Measurements from ENCODE around the gene ZDHHC7.

Gene ZDHHC7

DNA sequence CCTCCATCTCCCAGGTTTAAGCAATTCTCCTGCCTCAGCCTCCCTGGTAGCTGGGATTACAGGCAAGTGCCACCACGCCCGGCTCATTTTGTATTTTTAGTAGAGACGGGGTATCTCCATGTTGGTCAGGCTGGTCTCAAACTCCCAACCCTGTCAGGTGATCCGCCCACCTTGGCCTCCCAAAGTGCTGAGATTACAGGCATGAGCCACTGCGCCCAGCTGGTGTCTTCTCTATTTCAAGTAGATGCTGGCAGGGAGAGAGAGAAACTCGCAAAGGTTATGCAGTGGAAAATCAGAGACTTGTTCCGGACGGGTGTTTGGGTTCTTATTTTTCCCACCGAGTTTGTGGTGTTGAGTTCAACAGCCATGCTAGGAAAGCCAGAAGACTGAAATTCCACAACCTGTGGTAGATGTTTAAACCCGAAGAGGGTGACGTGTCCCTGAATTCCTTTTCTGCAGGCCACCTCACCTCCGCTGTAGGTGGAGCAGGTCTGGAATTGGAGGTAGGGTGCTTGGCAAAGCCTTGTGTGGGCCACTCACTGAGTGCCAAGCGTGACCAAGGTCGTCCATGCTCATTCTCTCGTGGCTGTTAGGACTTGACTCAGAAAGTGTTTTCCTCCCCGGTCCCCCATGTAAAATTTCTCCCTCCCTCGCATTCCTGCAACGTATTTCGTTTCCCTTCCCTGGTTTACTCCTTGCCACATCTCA, 7.3 kb upstream of the ZDHHC7 start:
- no peak for DNase-seq (ENCODE audit: low read depth in 2 of 2)

DNA sequence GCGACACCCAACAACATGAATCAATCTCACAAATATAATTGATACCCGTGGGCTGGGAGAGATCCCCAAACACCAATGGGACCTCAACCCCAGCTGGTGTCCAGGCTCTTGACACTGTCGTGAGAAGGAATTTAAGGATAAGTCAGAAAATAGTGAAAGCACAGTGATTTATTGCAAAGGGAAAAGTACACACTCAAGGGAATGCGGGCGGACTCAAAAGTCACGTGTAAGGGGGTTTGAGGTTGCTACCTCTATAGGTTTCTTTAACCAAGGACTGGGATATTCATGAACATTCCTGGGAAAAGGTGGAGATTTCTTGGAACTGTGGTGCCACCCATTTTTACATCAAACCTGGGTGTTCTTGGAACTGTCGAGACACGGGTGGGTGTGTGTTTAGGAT, 6.3 kb upstream of the ZDHHC7 start:
- DNase-seq (ENCODE audit: low read depth in 2 of 2) = no peak

DNA sequence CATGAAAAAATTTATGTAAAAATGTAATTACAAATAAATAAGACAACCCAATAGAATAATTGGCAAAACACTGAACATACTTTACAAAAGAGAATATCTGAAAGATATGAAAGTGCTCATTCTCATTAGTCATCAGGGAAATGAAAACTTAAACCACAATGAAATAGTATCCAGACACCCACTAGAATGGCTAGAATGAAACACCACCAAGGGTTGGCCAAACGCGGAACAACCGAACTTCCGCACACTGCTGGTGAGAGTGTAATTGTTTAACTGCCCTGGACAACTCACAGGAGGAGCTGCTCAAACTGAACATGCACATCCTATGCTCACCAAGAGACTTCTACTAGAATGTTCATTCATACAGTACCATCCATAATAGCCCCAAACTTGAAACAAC, 5.8 kb upstream of the ZDHHC7 start:
- no peak for DNase-seq (ENCODE audit: low read depth in 2 of 2)

DNA sequence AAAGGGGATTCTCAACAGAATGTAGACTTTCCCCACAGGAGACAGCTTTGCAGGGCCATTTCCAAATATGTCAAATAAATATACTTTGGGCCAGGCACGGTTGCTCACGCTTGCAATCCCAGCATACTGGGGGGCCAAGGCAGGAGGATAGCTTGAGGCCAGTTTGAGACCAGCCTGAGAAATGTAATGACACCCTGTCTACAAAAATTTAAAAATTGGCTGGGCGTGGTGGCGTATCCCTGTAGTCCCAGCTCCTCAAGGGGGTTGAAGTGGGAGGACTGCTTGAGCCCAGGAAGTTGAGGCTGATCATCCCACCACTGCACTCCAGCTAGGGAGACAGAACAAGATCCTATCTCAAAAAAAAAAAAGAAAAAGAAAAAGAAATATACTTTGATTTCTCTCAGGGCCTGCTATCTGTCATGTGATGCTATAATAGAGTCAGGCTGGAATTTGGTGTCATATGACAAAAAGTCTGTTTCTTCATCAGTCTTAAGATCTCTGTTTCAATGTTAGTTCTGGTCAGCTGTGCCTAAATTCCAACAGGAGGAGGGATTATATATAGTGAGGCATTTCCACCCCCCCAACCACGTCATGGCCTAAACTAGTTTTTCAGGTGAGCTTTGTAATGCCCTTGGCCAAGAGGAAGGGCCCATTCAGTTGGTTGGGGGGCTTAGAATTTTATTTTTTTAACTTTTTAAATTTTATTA, 4.3 kb upstream of the ZDHHC7 start:
- no peak for DNase-seq (ENCODE audit: low read depth in 2 of 2)

DNA sequence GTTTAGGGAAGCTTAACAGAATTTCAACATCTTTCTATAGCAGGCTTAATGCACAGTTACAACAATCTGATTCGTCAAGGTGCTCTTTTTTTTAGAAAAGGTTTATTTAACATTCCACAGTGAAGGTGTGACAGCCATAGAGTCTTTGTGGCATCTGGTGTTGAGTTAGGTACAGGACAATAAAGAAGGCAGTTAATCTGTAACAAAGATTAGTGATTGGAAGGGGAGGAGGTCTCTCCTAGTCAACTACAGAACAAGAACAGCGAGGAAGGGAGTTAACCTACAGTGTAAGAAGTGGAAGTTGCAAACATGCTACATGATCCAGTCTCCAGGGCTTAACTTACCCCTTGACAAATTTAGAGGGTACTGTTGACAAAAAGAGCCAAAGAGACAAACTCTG, 3.0 kb upstream of the ZDHHC7 start:
- no peak for DNase-seq (ENCODE audit: low read depth in 2 of 2)

DNA sequence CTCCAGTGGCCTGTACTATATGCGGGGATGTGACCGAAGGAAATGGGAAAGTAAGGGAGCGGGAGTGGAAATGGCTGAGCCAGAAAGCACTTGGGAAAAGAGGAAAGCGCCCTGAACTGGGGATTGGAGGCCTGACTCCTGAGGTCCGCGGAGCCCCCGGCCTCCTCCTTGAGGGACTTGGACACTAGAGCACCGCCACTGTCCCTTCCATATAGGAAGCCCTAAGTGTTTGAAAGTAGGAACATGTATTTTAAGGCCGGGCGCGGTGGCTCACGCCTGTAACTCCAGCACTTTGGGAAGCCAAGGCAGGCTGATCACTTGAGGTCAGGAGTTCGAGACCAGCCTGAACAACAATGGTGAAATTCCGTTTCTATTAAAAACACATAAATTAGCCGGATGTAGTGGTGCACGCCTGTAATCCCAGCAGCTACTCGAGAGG, 530 bp upstream of the ZDHHC7 start:
- no peak for DNase-seq (ENCODE audit: low read depth in 2 of 2)

DNA sequence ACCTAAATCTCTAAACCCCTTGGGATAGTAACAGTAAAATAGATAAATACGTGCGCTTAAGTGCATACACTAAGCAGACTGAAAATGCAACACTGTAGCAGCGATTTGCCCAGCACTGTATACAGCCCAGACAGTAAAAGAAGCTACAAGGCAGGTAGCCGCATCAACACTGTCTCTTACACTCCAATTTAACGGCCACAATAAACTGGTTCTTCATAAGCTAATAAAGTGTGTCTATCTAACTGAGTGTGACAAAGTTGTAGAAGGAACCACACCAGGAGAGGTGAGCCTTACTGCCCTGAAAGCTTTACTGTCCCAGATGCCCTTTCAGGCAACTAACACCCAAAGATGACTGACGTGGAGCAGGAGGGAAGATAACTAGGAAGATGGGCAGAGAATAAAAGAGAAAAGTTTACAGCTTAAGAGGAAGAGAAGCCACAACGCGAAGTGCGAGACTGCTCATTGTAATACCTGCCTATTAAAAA, 847 bp downstream of the ZDHHC7 start:
- no peak for DNase-seq (ENCODE audit: low read depth in 2 of 2)

DNA sequence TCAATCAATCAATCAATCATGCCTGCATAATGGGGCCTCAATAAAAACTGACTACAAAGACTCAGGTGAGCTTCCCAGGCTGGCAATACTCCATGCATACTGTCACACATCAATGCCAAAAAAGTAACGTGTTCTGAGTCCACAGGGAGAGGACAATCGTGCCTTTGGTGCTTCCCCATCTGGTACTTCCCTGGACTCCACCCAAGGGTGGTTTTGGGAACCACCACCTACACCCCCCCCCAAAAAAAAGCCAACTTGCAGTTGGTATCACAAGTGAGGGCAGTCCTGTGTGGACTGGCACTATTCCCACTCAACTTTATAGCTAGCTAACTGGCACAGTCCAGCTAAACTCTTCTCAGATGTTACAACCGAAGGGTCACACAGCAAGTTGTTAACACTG, 3.1 kb downstream of the ZDHHC7 start:
- no peak for DNase-seq (ENCODE audit: low read depth in 2 of 2)

DNA sequence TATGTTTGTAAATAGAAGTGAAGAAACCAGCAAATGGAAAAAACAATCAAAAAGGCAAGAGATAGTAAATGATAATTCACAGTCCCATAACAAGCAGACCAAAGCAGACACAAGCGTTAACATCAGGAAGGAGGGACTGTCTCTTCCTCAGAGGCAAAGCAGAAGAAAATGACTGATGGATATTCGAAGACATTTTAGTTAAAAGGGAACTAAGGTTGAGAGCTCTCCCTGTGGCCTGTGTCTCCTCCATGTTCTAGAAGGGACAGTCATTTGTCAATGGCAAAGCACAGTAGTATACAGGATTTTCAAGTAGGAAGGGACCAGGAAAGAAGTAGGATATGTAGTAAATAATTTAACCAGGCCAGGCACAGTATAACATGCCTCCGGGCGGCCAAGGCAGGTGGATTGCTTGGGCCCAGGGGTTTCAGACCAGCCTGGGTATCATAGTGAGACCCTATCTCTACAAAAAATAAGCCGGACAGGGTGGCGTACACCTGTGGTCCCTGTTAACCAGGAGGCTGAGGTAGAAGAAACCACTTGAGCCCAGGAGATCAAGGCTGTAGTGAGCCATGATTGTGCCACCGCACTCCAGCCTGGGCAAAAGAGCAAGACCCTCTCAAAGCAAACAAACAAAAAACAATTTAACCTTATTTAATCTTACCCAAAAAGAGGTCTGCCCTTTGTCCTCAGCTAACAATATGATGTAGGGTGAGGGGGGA, 3.7 kb downstream of the ZDHHC7 start:
- DNase-seq (ENCODE audit: low read depth in 2 of 2) = no peak

DNA sequence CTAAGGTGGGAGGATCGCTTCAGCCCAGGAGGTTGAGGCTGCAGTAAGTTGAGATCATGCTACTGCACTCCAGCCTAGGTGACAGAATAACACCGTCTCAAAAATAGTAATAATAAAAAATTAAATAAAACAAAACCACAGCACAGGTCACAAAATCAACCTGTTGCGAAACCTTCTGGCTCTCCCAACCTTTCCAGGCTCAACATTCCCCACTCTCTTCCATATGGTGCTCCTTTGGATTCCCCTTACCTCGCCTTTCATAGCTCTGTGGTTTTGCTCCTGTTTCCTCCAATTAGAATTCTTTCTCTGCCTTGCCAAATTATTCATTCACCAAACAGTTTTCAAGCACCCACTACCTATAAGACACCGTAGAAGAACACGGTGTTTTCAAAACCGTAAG, 4.7 kb downstream of the ZDHHC7 start:
- no peak for DNase-seq (ENCODE audit: low read depth in 2 of 2)

DNA sequence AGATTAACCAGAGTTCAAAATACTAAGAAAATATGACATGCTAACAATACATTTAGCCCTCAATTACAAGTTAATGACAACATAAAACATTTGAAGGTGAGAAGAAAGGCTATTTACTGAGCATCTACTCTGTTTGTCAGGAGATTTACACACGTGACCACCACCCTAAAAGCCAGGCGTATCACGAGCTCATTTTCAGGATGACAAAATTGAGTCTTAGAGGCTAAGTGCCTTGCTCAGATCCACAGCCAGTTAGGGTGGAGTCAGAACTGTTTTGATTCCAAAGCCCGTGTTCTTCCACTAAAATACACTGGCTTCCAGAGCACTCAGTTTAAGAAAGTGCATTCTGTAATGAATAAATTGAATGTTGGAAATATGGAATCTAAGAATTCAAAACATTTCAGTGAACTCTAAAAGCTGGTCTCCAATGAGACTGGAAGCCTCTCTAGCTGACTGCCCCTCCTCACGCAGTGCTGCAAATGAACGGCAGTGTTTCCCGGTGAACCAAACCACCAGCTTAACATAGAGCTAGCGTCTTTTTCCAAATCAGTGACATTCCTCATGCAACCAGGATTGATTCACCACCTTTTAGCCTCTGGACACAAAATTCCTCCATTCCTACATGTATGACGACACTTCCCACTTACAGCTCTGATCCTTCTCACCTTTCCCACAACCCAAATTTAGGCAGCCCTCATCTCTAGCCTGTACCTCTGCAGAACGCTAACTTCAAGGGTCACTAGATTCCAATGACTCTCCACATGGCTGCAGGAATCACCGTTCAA, 5.9 kb downstream of the ZDHHC7 start:
- no peak for DNase-seq (ENCODE audit: low read depth in 2 of 2)

DNA sequence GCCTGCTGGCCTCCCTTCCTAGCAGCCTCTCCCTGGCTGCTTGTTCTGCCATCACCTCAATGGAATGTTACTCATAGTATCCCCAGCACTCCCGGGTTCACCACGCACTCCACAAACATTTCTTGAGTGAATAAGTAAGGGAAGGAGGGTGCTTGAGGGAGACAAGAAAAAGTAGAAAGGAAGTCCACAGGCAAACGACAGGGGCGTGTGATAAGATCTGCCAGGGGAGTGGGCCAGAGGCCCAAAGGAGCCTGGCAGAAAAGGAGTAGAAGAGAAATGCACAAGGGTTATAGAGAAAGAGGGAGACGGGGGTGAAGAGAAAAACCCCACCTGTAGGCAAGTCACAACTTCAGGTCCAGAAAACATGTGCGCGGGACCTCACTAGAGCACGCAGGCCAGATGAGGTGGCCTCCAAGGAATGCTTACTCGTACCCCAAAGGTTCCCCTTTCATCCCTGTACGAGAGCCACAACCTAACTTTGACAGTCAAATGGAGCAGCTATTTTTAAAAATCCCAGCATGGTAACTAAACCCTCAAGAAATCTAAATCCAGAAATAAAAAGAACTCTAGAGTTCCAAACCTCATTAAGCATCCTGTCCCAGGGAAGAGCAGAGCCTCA, 6.6 kb downstream of the ZDHHC7 start:
- no peak for DNase-seq (ENCODE audit: low read depth in 2 of 2)

DNA sequence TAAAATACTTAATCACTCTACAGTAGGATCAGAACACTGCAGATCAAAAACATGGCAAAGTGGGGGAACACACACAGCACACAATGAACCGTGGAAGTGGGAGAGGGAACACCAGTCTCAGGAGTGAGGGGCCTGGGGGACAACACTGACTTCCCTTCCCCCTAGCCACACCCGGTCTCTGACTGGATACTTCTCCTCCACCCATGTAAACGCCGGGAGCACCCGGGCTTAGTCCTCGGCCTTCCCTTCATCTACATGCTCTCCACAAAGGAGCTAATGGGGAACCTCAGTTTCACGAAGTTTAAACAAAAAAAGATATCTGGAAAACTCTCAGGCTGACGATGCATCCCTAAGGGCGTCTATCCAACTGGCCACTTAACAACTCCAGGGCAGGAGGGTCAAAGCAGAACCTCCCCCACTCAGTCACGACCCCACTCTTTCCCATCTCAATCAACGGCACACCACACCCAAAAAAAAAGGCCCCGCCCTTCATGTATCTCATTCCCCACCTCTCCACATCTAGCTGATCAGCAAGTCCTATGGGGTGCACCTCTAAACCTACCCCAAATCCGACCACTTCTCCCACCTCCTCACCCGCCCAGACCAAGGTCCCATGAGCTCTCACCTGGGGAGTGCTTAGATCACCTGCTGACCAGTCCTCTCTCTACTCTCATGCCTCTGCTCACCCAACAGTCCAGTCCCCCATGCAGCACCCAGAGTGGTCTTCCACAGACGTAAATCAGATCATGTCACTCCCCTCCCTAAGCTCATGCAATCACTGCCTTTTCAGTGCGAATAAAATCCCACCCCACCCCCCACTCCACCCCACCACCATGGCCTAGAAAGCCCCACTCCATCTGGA, 7.4 kb downstream of the ZDHHC7 start:
- DNase-seq (ENCODE audit: low read depth in 2 of 2) = no peak

DNA sequence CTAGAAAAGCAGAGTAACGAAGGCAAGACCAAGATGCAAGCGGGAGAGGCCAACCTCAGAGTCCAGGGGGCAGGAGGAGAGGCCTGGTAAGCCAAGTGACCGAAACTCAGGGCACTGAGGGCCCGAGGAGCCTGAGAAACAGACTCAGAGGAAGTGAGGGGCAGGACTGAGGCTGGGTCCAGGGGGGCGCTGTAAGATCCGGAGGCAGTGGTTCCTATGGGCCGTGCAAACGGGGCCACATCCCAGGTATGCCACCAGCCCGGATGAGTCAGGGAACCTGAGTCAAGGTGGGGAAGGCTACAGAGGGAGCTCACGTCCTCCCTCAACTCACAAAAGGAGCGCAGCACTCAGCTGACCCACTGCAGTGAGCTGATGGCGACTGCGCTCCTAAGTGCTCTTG, 8.3 kb downstream of the ZDHHC7 start:
- no peak for DNase-seq (ENCODE audit: low read depth in 2 of 2)

DNA sequence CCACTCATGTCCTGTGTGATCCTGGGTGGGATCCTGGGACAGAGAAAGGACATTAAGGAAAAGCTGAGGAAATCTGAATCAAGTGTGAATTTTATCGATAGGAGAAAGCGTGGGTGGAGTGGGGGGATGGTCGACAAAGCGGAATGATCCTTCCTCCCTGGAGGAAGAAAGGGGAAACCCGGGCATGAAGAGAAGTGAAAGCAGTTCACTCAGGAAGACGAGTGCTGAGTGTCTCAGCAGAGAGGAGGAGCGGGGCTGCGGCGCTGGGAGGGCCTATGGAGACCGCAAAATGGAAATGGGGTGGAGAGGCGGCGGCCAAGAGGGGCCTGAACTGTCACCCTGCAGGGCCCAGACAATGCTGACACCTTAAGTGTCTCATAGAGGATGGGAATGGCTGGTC, 8.7 kb downstream of the ZDHHC7 start:
- no peak for DNase-seq (ENCODE audit: low read depth in 2 of 2)

DNA sequence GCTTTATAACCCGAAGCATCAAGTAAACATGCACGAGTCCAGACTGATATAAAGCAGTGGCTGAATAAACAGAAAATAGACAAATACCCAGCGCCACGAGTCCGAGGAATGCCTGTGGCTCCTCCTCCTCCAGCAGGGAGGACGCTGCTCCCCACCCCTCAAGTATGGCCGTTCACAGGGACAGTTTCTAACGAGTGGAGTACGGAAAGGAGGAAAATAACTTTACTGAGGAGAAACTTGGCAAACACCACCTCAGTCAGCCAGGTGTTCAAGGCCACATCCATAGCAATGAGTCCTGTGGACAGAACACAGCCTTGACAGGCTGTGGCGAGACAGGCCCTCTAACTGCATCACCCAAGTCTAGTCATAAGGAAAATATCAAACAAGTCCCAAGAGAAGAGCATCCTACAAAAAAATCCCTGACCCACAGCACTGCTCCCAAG, 9.2 kb downstream of the ZDHHC7 start:
- no peak for DNase-seq (ENCODE audit: low read depth in 2 of 2)

DNA sequence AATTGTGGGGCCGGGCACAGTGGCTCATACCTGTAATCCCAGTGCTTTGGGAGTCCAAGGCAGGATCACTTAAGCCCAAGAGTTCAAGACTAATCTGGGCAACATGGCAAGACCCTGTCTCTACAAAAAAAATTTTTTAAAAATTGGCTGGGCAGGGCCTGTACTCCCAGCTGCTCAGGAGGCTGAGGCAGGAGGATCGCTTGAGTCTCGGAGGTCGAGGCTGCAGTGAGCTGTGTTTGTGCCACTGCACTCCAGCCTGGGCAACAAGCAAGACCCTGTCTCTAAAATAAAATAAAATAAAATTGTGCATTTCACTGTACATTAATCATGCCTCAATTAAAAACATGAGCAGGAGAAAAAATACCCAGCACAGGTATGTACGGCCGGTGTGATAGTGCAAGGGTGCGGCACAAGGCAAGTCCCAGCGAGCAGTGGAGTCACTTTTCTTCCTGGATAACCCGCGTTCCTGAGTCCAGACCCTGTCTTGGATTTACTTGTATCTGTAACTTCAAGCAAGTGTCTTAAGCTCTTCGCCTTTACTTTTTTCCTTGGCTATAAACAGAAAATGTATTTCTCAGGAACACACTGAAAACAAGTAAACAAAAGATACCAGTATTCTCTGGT, 11.4 kb downstream of the ZDHHC7 start:
- no peak for DNase-seq (ENCODE audit: low read depth in 2 of 2)

DNA sequence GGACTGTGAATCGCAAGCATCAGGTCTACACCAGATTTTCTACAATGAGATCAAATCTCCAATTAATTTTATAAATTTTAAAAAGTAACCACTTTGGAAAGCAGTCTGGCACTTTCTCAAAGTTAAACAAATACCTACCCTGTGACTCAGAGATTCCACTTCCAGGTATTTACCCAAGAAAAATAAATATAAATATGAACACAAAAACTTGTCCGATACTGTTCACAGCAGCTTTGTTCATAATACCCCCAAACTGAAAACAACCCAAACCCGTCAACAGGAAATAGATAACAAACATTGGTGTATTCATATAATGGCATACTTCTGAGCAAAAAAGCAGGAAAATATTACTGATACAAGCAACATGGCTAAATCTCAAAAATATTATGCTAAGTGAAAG, 12.1 kb downstream of the ZDHHC7 start:
- no peak for DNase-seq (ENCODE audit: low read depth in 2 of 2)

DNA sequence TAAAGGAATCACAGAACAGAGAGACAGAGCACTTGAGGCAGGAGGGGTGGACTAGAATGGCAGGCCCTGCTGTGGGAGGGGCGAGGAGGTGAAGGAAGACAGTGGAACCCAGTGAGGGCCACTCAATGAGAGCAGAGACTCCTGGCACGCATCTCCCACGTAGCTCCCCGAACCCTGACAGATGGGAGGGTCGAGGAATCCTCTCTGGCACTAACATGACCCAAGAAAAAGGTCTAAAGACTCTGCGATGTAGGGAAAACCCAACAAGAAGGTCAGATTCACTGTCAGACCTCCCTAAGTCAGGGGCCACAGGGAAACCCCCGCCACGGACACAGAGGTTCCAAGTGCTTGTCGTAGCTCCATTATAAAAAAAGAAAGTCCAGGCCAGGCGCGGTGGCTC, 15.0 kb downstream of the ZDHHC7 start:
- no peak for DNase-seq (ENCODE audit: low read depth in 2 of 2)

DNA sequence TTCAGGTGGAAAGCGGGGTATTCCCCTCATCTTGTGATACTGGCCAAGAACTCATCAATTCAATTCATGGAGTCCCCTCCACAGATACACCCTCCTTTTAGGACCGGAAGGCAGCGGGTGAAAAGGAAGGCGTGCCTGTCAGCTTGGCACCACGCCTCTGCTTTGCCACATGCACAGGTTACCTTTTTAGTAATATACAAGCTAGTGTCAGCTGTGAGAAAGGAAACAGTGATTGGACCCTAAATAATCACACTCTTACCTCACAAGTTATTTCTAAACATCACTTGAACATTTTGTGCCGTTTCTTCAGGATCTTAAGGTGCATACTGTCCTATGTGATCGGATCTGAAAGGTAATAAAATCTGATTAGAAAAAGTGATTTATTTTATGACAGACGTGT, 15.7 kb downstream of the ZDHHC7 start:
- no peak for DNase-seq (ENCODE audit: low read depth in 2 of 2)
